A673 (cell line): ENCODE measurements around the gene CAMSAP1. TPM values are rescaled to one million over a fixed set of nuclear protein-coding genes. Genes with fewer than 3 reads are reported as not detected.

Source experiments
- BruUV-seq: library from RNA; stranded (reverse); fragments of 400-500 nt; replicated peaks from 2 replicates; lab custom pipeline; 2021; lab: Mats Ljungman, UMichigan
- CTCF ChIA-PET: fragments of 300-600 bp; sonication (Branson Sonifier 250); formaldehyde crosslinking; loops from one replicate; lab custom pipeline; 2022; ENCODE audit warnings: antibody characterized with exemption; lab: Charles Lee
- POLR2A ChIA-PET: fragments of 300-600 bp; sonication (Branson Sonifier 250); formaldehyde crosslinking; loops from one replicate; lab custom pipeline; 2022; ENCODE audit warnings: antibody characterized with exemption; ENCODE audit not compliant: low non-redundant PET; lab: Charles Lee
- DNase-seq: peaks from one replicate; pipeline ENCODE4 v3.0.0-alpha.2; 2015; ENCODE audit warnings: low spot score
- H3K27ac ChIP-seq: fragments of 200-600 bp; sonication (generic); 2 replicates; pipeline ENCODE4 v1.5.1; 2016; ENCODE audit warnings: mixed run types, low read depth, mild to moderate bottlenecking, mixed read lengths, antibody characterized with exemption, low read length; ENCODE audit not compliant: poor library complexity, severe bottlenecking
- H3K27me3 ChIP-seq: fragments of 200-600 bp; sonication (generic); replicated peaks from 2 replicates; pipeline ENCODE4 v1.6.1; 2017; ENCODE audit warnings: mixed run types, low read depth, mild to moderate bottlenecking, mixed read lengths, antibody characterized with exemption, low read length; ENCODE audit not compliant: insufficient read depth, poor library complexity
- H3K36me3 ChIP-seq: fragments of 200-600 bp; sonication (generic); 2 replicates; pipeline ENCODE4 v1.6.1; 2016; ENCODE audit warnings: mixed run types, mild to moderate bottlenecking, mixed read lengths, antibody characterized with exemption, low read length; ENCODE audit not compliant: insufficient read depth, poor library complexity, severe bottlenecking
- H3K4me1 ChIP-seq: fragments of 200-600 bp; sonication (generic); 2 replicates; pipeline ENCODE4 v1.6.1; 2017; ENCODE audit warnings: mixed run types, mild to moderate bottlenecking, mixed read lengths, antibody characterized with exemption, low read length; ENCODE audit not compliant: insufficient read depth, poor library complexity, severe bottlenecking
- H3K4me3 ChIP-seq: fragments of 200-600 bp; sonication (generic); 2 replicates; pipeline ENCODE4 v1.5.1; 2016; ENCODE audit warnings: low read depth, mixed run types, mild to moderate bottlenecking, mixed read lengths, low read length; ENCODE audit not compliant: poor library complexity, severe bottlenecking
- H3K9me3 ChIP-seq: fragments of 200-600 bp; sonication (generic); 2 replicates; pipeline ENCODE4 v1.6.1; 2016; ENCODE audit warnings: mixed run types, low read depth, mild to moderate bottlenecking, mixed read lengths, antibody characterized with exemption, low read length; ENCODE audit not compliant: poor library complexity, severe bottlenecking
- CTCF ChIP-seq: fragments of 300-800, 200-600 bp; sonication (generic); conservative IDR thresholded peaks from 2 replicates; pipeline ENCODE4 v1.5.1; 2017; ENCODE audit warnings: low read depth, mild to moderate bottlenecking, antibody characterized with exemption, low read length, moderate library complexity, mixed read lengths
- EZH2 ChIP-seq: fragments of 200-600 bp; sonication (generic); IDR thresholded peaks from 2 replicates; pipeline ENCODE4 v1.6.1; 2017; ENCODE audit warnings: borderline replicate concordance, low read depth, mild to moderate bottlenecking, mixed read lengths, antibody characterized with exemption, low read length; ENCODE audit not compliant: poor library complexity, severe bottlenecking
- intact Hi-C: fragments of 100-400 bp; cut with micrococcal nuclease; formaldehyde crosslinking; loops from one replicate; pipeline ENCODE4 v1.10.0; 2022; ENCODE audit not compliant: unreplicated experiment
- total RNA-seq: library from RNA; stranded (reverse); gene quantifications from 2 replicates; pipeline ENCODE4 v1.2.3, GENCODE V29; 2021

CAMSAP1 gene
- total RNA-seq, 1 experiment from 2014 or later = 52.3 TPM

DNA sequence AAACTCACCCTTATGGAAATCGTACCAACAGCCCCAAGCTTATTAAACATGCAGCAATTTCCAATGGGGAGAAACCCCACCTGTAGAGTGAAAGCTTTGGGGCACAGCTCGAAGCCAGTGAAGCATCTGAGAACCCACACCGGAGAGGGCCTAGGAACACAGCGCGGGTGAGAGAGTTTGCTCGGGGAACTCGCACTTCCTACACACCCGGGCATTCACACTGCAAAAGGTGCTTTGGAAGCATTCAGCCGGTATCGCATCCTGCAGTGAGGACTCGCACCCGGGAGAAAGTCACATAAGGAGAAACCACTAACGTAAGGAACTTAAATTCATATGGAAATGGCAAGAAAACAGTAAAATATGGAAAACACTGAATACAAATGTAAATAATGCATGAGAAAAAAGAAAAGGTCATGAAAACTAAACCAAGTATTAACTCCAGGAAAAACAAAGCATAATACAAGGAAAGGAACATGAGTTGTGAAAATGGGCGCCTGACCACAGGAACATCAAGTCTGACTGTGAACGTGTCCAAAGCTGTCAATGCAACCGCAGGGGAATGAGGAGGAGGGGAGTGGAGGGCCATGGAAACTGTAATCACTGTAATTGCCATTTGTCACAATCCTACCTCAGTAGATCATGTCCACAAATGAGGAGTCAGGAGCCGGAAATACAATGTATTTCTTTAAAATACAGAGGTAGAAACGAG lies 28.7 kb downstream of the CAMSAP1 start:
- Histone ChIP-seq H3K27ac (no peak overlapping the region), H3K4me3 (no peak overlapping the region), H3K27me3 (no peaks in the 10 kb centered on the region), H3K9me3 (no peaks in the 10 kb centered on the region), H3K4me1 (peaks cover 3% of the 10 kb centered on the region), H3K36me3 (no peaks in the 10 kb centered on the region)
- no peak for DNase-seq
- no TSS peak for BruUV-seq
- TF ChIP-seq EZH2 (no peak), CTCF (no peak)
- intact Hi-C loops = no loop called here
- POLR2A ChIA-PET = no interaction called here
- CTCF ChIA-PET = no interaction called here

DNA sequence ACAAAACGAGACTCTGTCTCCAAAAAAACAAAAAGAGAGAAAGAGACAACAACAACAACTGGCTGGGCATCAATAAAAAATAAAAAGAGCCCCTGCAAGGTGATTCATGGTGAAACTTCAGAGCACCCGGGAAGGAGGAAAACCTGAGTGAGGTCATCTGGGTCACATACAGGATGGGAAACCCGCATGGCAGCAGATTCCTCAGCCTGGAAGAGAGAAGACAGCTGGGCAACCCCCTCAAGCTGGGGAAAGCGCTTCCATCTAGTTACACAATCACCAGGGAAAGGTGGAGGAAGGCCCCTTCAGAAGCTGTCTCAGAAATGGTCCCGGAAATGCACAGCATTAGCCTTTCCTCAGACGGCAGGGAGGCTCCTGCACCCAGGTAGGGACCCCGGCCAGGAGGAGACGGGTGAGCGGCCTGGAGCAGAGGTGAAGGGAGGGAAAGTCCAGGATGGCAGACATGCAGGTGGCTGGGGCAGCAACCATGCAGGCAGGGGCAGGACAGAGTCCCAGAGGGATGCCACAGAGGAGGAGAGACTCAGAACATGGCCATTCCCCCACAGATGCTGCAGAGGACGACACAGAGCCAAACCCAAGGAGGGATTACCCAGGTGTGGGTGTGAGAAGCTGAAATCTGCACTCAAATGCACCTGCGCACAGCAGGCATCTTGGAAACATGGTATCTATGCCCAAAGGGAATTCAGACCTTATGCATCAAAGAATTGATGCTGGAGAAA lies 29.4 kb downstream of the CAMSAP1 start:
- no peaks in the 10 kb centered on the region for H3K27me3 ChIP-seq
- H3K27ac ChIP-seq = no peak overlapping the region
- ChIA-PET POLR2A (no interaction called here), CTCF (no interaction called here)
- TF ChIP-seq CTCF = no peak
- TF ChIP-seq EZH2 = no peak
- H3K36me3 ChIP-seq = no peaks in the 10 kb centered on the region
- no peaks in the 10 kb centered on the region for H3K9me3 ChIP-seq
- peaks cover 5% of the 10 kb centered on the region for H3K4me1 ChIP-seq
- H3K4me3 ChIP-seq = no peak overlapping the region
- BruUV-seq = no TSS peak
- intact Hi-C loops = no loop called here
- no peak for DNase-seq

GRCh38 chr9:135876936-135877335 lies 30.4 kb downstream of the CAMSAP1 start:
- intact Hi-C loops = no loop called here
- DNase-seq = no peak
- ChIA-PET POLR2A (no interaction called here), CTCF (no interaction called here)
- Histone ChIP-seq H3K27ac (no peak overlapping the region), H3K4me3 (no peak overlapping the region), H3K4me1 (peaks cover 8% of the 10 kb centered on the region), H3K9me3 (no peaks in the 10 kb centered on the region), H3K27me3 (no peaks in the 10 kb centered on the region), H3K36me3 (no peaks in the 10 kb centered on the region)
- TF ChIP-seq EZH2 (no peak), CTCF (no peak)
- BruUV-seq = no TSS peak
